MM.1S (cell line): ENCODE data around the gene ANO2.

Experiments
- DNase-seq: peaks from one replicate; pipeline ENCODE4 v3.0.0-alpha.2; 2015
- H2AFZ ChIP-seq: fragments of 300-600 bp; sonication (generic); 2 replicates; pipeline ENCODE4 v1.6.0; 2016; ENCODE audit warnings: antibody characterized with exemption, low read length
- H3F3A ChIP-seq: fragments of 300-600 bp; sonication (generic); 2 replicates; pipeline ENCODE4 v1.6.1; 2016; ENCODE audit warnings: mild to moderate bottlenecking, antibody characterized with exemption, low read length, moderate library complexity, mixed read lengths; ENCODE audit not compliant: insufficient read depth
- H3K27ac ChIP-seq: fragments of 300-600 bp; sonication (generic); 2 replicates; pipeline ENCODE4 v1.5.1; 2016; ENCODE audit warnings: mild to moderate bottlenecking, low read length
- H3K27me3 ChIP-seq: fragments of 300-600 bp; sonication (generic); replicated peaks from 2 replicates; pipeline ENCODE4 v1.6.0; 2016; ENCODE audit warnings: low read length; ENCODE audit not compliant: insufficient read depth
- H3K36me3 ChIP-seq: fragments of 300-600 bp; sonication (generic); replicated peaks from 2 replicates; pipeline ENCODE4 v1.6.1; 2016; ENCODE audit warnings: mild to moderate bottlenecking, low read length, mixed read lengths; ENCODE audit not compliant: insufficient read depth
- H3K4me1 ChIP-seq: fragments of 300-600 bp; sonication (generic); 2 replicates; pipeline ENCODE4 v1.6.1; 2016; ENCODE audit warnings: low read length, mixed read lengths
- H3K4me2 ChIP-seq: fragments of 300-600 bp; sonication (generic); 2 replicates; pipeline ENCODE4 v1.6.0; 2016; ENCODE audit warnings: low read depth, low read length
- H3K4me3 ChIP-seq: fragments of 300-600 bp; sonication (generic); 2 replicates; pipeline ENCODE4 v1.5.1; 2016; ENCODE audit warnings: low read length, mixed read lengths
- H3K79me2 ChIP-seq: fragments of 300-600 bp; sonication (generic); 2 replicates; pipeline ENCODE4 v1.6.1; 2016; ENCODE audit warnings: mixed run types, low read length, mixed read lengths
- H3K9ac ChIP-seq: fragments of 300-600 bp; sonication (generic); 2 replicates; pipeline ENCODE4 v1.6.1; 2016; ENCODE audit warnings: low read length, mixed read lengths
- H3K9me2 ChIP-seq: fragments of 300-600 bp; sonication (generic); replicated peaks from 2 replicates; pipeline ENCODE4 v1.6.1; 2016; ENCODE audit warnings: mild to moderate bottlenecking, low read length, mixed read lengths; ENCODE audit not compliant: insufficient read depth
- H3K9me3 ChIP-seq: fragments of 300-600 bp; sonication (generic); replicated peaks from 2 replicates; pipeline ENCODE4 v1.6.1; 2016; ENCODE audit warnings: mild to moderate bottlenecking, low read length, mixed read lengths; ENCODE audit not compliant: insufficient read depth
- H4K20me1 ChIP-seq: fragments of 300-600 bp; sonication (generic); 2 replicates; pipeline ENCODE4 v1.6.1; 2016; ENCODE audit warnings: mild to moderate bottlenecking, low read length, moderate library complexity, mixed read lengths; ENCODE audit not compliant: insufficient read depth
- CTCF ChIP-seq: fragments of 300-600 bp; sonication (generic); IDR thresholded peaks from 2 replicates; pipeline ENCODE4 v1.5.1; 2016; ENCODE audit warnings: antibody characterized with exemption, low read length, mixed read lengths
- EZH2 ChIP-seq: fragments of 300-600 bp; sonication (generic); optimal IDR thresholded peaks from 2 replicates; pipeline ENCODE3; 2017; ENCODE audit warnings: low read depth, mild to moderate bottlenecking, antibody characterized with exemption, low read length, mixed read lengths
- EZH2phosphoT487 ChIP-seq: fragments of 300-600 bp; sonication (generic); IDR thresholded peaks from 2 replicates; pipeline ENCODE4 v1.6.1; 2018; ENCODE audit warnings: antibody characterized with exemption, low read length

Gene ANO2

GRCh38 chr12:5520037-5520436 is 425.0 kb downstream of the ANO2 start:
- DNase-seq: no peak
- H3K4me2 ChIP-seq: no peak overlapping the region
- no peaks in the 10 kb centered on the region for H3K79me2 ChIP-seq
- H3K9me2 ChIP-seq: no peaks in the 10 kb centered on the region
- no peak overlapping the region for H3K9ac ChIP-seq
- no peak overlapping the region for H3K4me3 ChIP-seq
- H3K27me3 ChIP-seq: no peaks in the 10 kb centered on the region
- no peak overlapping the region for H2AFZ ChIP-seq
- no peaks in the 10 kb centered on the region for H3K9me3 ChIP-seq
- TF ChIP-seq EZH2: no peak
- TF ChIP-seq CTCF: no peak
- no peak for TF ChIP-seq EZH2phosphoT487
- H3K36me3 ChIP-seq: no peaks in the 10 kb centered on the region
- H4K20me1 ChIP-seq: no peaks in the 10 kb centered on the region
- no peak overlapping the region for H3K27ac ChIP-seq
- H3F3A ChIP-seq: no peaks in the 10 kb centered on the region
- H3K4me1 ChIP-seq: no peaks in the 10 kb centered on the region

DNA sequence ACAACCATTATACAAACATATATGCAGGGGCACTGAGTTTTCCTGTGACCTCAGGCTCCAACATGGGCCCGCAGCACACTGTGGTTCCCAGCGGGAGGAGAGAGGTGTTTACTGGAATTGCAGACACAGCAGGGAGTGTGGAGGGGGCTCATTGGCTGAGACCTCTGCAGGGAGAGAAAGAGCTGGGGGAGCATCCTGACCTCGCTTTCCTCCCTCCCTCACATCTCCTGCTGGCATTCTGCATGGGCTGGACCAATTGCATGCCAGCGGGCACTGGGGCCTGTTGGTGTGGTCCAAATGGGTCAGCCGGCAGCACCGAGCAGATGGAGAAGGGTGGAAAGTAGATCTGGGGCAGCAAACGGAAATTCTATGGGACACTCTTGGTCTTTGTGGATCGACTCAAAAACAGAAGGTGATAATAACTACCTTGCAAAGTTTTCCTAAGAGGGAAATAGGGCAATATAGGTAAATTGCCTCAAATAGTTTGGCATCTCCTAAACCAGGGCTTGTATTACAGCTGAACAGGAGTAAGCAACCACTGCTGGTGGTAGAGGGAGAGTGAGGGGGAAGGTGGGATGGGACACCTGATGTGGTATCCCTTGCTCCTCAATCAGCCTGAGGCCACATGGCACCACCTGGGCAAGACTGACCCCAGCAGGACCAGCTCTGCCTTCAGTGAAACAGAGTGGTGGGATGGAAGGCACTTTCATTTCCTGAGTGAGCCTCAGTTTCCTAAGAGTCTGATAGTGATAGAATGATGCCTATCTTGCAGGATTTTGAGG is 426.3 kb downstream of the ANO2 start:
- TF ChIP-seq EZH2: no peak
- TF ChIP-seq CTCF: no peak
- no peak for TF ChIP-seq EZH2phosphoT487
- H3K9ac ChIP-seq: no peak overlapping the region
- DNase-seq: no peak
- no peak overlapping the region for H3K4me3 ChIP-seq
- H2AFZ ChIP-seq: no peak overlapping the region
- H3K79me2 ChIP-seq: no peaks in the 10 kb centered on the region
- H4K20me1 ChIP-seq: no peaks in the 10 kb centered on the region
- no peaks in the 10 kb centered on the region for H3K4me1 ChIP-seq
- H3K27me3 ChIP-seq: no peaks in the 10 kb centered on the region
- H3K9me2 ChIP-seq: no peaks in the 10 kb centered on the region
- H3K36me3 ChIP-seq: no peaks in the 10 kb centered on the region
- no peak overlapping the region for H3K27ac ChIP-seq
- no peaks in the 10 kb centered on the region for H3F3A ChIP-seq
- H3K9me3 ChIP-seq: no peaks in the 10 kb centered on the region
- no peak overlapping the region for H3K4me2 ChIP-seq

DNA sequence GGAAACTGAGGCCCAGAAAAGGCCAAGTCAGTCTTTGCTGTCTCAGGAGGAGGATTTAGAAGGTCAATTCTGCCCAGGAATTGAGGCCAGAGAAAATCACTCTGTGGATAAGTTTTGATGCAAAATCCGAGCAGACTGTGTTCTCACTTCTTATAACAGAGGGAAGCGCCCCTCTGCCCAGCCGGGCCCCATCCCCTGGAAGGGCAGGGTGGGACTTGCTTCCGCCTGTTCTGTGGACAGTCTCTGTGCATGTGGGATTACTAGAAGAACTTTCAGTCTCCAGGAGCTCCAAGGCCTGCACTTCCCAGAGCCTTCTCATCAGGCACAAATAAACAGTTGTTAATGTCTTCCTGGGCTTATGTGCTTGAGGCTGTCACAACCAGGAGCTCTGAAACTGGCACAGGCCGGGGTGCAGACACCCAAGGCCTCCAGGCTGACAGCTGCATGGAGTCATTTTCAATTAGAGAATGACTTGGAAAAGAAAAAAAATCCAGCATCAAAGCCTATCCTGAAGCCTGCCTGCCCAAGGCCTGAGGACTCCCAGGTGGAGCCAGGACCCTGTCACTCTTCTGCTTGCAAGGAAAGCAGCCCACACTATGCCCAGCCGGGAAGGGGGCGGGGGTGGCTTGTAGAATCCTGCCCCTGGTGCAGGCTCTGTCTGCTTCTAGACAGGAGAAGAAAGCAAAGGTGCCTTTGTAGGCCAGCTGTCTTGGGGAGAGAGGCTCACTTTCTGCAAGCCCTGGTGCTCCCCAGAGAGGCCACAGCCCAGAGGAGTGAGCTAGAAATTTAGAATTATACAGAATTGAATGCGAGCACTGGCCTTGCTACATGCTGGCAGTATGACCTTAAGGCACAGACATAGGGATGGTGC is 428.5 kb downstream of the ANO2 start:
- Histone ChIP-seq H3K4me3 (no peak overlapping the region), H3K27ac (no peak overlapping the region), H3K79me2 (no peaks in the 10 kb centered on the region), H3K4me1 (no peaks in the 10 kb centered on the region), H2AFZ (no peak overlapping the region), H3K4me2 (no peak overlapping the region), H3F3A (no peaks in the 10 kb centered on the region), H3K9me3 (no peaks in the 10 kb centered on the region), H3K9me2 (no peaks in the 10 kb centered on the region), H3K36me3 (no peaks in the 10 kb centered on the region), H4K20me1 (no peaks in the 10 kb centered on the region), H3K27me3 (no peaks in the 10 kb centered on the region), H3K9ac (no peak overlapping the region)
- no peak for DNase-seq
- no peak for TF ChIP-seq CTCF
- TF ChIP-seq EZH2phosphoT487: no peak
- no peak for TF ChIP-seq EZH2
